PC-3 (cell line): ENCODE results near the gene C1orf159. TPM values are rescaled to one million over a fixed set of nuclear protein-coding genes. Genes with fewer than 3 reads are reported as not detected.

Source experiments
- ATAC-seq: fragments of 200-7000 bp; cut with Tn5 transposase; 2 replicates; pipeline ENCODE4 v1.9.1; 2020; ENCODE audit warnings: mild to moderate bottlenecking, moderate library complexity
- BruUV-seq: library from RNA; stranded (reverse); fragments of 400-500 nt; replicated peaks from 2 replicates; lab custom pipeline; 2021; lab: Mats Ljungman, UMichigan
- CTCF ChIA-PET: fragments of 300-600 bp; sonication (Branson Sonifier 250); formaldehyde crosslinking; loops from one replicate; lab custom pipeline; 2022; ENCODE audit warnings: antibody characterized with exemption; lab: Charles Lee
- POLR2A ChIA-PET: fragments of 300-600 bp; sonication (Branson Sonifier 250); formaldehyde crosslinking; loops from one replicate; lab custom pipeline; 2022; ENCODE audit warnings: antibody characterized with exemption; ENCODE audit not compliant: unreplicated experiment; lab: Charles Lee
- DNase-seq: peaks from one replicate; pipeline ENCODE4 v3.0.0-alpha.2; 2015
- H2AFZ ChIP-seq: fragments of 300-600 bp; sonication (generic); 2 replicates; pipeline ENCODE4 v1.6.0; 2016; ENCODE audit warnings: antibody characterized with exemption, low read length
- H3F3A ChIP-seq: fragments of 300-600 bp; sonication (generic); one replicate; pipeline ENCODE4 v1.6.0; 2017; ENCODE audit warnings: antibody characterized with exemption, low read length, control low read depth, mild to moderate bottlenecking; ENCODE audit not compliant: unreplicated experiment
- H3K27ac ChIP-seq: fragments of 300-600 bp; sonication (generic); 2 replicates; pipeline ENCODE4 v1.5.1; 2016; ENCODE audit warnings: mild to moderate bottlenecking, low read length
- H3K27me3 ChIP-seq: fragments of 300-600 bp; sonication (generic); 2 replicates; pipeline ENCODE4 v1.6.1; 2016; ENCODE audit warnings: low read length, mixed read lengths
- H3K36me3 ChIP-seq: fragments of 300-600 bp; sonication (generic); 2 replicates; pipeline ENCODE4 v1.6.1; 2016; ENCODE audit warnings: low read depth, mixed run types, low read length, mixed read lengths
- H3K4me1 ChIP-seq: fragments of 300-600 bp; sonication (generic); 2 replicates; pipeline ENCODE4 v1.5.1; 2016; ENCODE audit warnings: low read length; ENCODE audit not compliant: insufficient read depth
- H3K4me2 ChIP-seq: fragments of 300-600 bp; sonication (generic); 2 replicates; pipeline ENCODE4 v1.6.0; 2016; ENCODE audit warnings: low read length
- H3K4me3 ChIP-seq: fragments of 300-600 bp; sonication (generic); 2 replicates; pipeline ENCODE4 v1.5.1; 2016; ENCODE audit warnings: mild to moderate bottlenecking, low read length, mixed read lengths
- H3K79me2 ChIP-seq: fragments of 300-600 bp; sonication (generic); 2 replicates; pipeline ENCODE4 v1.6.1; 2017; ENCODE audit warnings: low read length, mixed read lengths
- H3K9ac ChIP-seq: fragments of 300-600 bp; sonication (generic); 2 replicates; pipeline ENCODE4 v1.6.0; 2016; ENCODE audit warnings: mild to moderate bottlenecking, low read length
- H3K9me2 ChIP-seq: fragments of 300-600 bp; sonication (generic); replicated peaks from 2 replicates; pipeline ENCODE4 v1.6.1; 2016; ENCODE audit warnings: mixed run types, low read length, mixed read lengths
- H3K9me3 ChIP-seq: fragments of 300-600 bp; sonication (generic); 2 replicates; pipeline ENCODE4 v1.6.1; 2016; ENCODE audit warnings: low read length, mixed read lengths
- H4K20me1 ChIP-seq: fragments of 300-600 bp; sonication (generic); 2 replicates; pipeline ENCODE4 v1.6.1; 2016; ENCODE audit warnings: low read length, mixed read lengths
- EZH2 ChIP-seq: fragments of 300-600 bp; sonication (generic); IDR thresholded peaks from one replicate; pipeline ENCODE4 v1.6.1; 2017; ENCODE audit warnings: antibody characterized with exemption, mild to moderate bottlenecking, low read length; ENCODE audit not compliant: unreplicated experiment
- EZH2phosphoT487 ChIP-seq: fragments of 300-600 bp; sonication (generic); IDR thresholded peaks from 2 replicates; pipeline ENCODE4 v1.6.1; 2018; ENCODE audit warnings: mild to moderate bottlenecking, antibody characterized with exemption, low read length, borderline replicate concordance
- intact Hi-C: fragments of 100-400 bp; cut with micrococcal nuclease; formaldehyde crosslinking; loops from 2 replicates; pipeline ENCODE4 v1.9.0; 2023
- total RNA-seq: library from RNA; depleted of rRNA; stranded (reverse); fragments of >200 nt; gene quantifications from 2 replicates; pipeline ENCODE4 v1.2.3, GENCODE V29; 2014
- TF ChIP-seq, protein P1 (sequence below): fragments of 300-600 bp; sonication (generic); conservative IDR thresholded peaks from 2 replicates; pipeline ENCODE4 v1.5.1; 2017; ENCODE audit warnings: antibody characterized with exemption, low read depth, mild to moderate bottlenecking, low read length

The C1orf159 gene
- total RNA-seq, 1 experiment from 2014 or later: 78.0 TPM

DNA sequence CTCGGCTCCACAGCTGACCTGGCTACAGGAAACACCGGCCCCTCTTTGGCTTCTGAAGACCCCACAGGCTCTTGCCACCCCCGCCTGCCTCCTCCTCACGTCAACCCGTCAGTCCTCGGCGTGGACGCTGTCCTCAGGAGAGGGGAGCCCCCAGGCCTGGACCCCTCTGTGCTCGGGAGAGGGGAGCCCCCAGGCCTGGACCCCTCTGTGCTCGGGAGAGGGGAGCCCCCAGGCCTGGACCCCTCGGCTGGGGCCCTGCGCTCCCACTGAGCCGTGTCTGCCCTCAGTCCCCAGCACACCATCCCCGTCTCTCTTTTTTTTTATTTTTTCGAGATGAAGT lies 26.0 kb upstream of the C1orf159 start:
- no peak overlapping the region for H3K27ac ChIP-seq
- no peak overlapping the region for H3K9ac ChIP-seq
- no peak overlapping the region for H3K4me2 ChIP-seq
- no peaks in the 10 kb centered on the region for H3K79me2 ChIP-seq
- no peaks in the 10 kb centered on the region for H4K20me1 ChIP-seq
- ChIA-PET CTCF (no interaction called here), POLR2A (no interaction called here)
- intact Hi-C loops: no loop called here
- H3K9me2 ChIP-seq: no peaks in the 10 kb centered on the region
- no peaks in the 10 kb centered on the region for H3F3A ChIP-seq
- no peaks in the 10 kb centered on the region for H3K36me3 ChIP-seq
- ATAC-seq (no peak), DNase-seq (no peak)
- H3K27me3 ChIP-seq: no peaks in the 10 kb centered on the region
- H2AFZ ChIP-seq: no peak overlapping the region
- BruUV-seq: no TSS peak
- no peak overlapping the region for H3K4me3 ChIP-seq
- peaks cover 8% of the 10 kb centered on the region; the same call in 1 of the 2 replicates for H3K4me1 ChIP-seq
- no peaks in the 10 kb centered on the region for H3K9me3 ChIP-seq
- TF ChIP-seq EZH2 (no peak), EZH2phosphoT487 (no peak)
- TF ChIP-seq, protein P1, sequence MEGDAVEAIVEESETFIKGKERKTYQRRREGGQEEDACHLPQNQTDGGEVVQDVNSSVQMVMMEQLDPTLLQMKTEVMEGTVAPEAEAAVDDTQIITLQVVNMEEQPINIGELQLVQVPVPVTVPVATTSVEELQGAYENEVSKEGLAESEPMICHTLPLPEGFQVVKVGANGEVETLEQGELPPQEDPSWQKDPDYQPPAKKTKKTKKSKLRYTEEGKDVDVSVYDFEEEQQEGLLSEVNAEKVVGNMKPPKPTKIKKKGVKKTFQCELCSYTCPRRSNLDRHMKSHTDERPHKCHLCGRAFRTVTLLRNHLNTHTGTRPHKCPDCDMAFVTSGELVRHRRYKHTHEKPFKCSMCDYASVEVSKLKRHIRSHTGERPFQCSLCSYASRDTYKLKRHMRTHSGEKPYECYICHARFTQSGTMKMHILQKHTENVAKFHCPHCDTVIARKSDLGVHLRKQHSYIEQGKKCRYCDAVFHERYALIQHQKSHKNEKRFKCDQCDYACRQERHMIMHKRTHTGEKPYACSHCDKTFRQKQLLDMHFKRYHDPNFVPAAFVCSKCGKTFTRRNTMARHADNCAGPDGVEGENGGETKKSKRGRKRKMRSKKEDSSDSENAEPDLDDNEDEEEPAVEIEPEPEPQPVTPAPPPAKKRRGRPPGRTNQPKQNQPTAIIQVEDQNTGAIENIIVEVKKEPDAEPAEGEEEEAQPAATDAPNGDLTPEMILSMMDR: no peak

DNA sequence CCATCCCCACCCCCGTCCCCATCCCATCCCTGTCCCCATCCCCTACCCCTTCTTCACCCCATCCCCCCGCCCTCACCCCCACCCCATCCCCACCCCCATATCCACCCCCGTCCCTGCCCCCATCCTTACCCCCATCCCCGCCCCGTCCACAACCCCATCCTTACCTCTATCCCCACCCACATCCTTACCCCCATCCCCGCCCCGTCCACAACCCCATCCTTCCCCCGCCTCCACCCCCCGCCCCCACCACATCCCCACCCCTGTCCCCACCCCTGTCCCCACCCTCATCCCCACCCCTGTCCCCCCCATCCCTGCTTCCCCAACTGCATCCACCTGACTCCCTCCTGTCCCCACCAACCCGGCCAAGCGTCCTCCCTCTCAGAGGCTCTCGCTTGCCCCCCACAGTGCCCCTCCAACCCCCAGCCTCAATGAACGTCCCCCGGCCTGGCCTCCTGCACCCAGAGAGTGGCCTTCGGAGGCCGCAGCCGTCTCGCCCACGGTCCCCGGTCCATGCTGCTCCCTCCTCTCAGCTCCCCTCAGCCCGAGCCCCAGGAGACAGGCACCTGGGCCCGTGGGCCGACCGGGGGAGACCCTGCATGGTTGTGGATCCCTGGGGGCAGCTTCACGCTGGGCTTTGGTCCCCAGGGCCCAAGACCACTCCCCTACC lies 25.5 kb upstream of the C1orf159 start:
- peaks cover 13% of the 10 kb centered on the region; the same call in 1 of the 2 replicates for H3K4me1 ChIP-seq
- H3K36me3 ChIP-seq: no peaks in the 10 kb centered on the region
- no peak overlapping the region for H3K4me2 ChIP-seq
- H3F3A ChIP-seq: no peaks in the 10 kb centered on the region
- no peaks in the 10 kb centered on the region for H4K20me1 ChIP-seq
- H3K79me2 ChIP-seq: no peaks in the 10 kb centered on the region
- H3K27ac ChIP-seq: no peak overlapping the region
- H3K9me2 ChIP-seq: no peaks in the 10 kb centered on the region
- no peak overlapping the region for H2AFZ ChIP-seq
- no peak overlapping the region for H3K9ac ChIP-seq
- TF ChIP-seq EZH2phosphoT487 (no peak), EZH2 (no peak)
- TF ChIP-seq, protein P1: no peak
- CTCF ChIA-PET: no interaction called here
- intact Hi-C loops: no loop called here
- H3K9me3 ChIP-seq: no peaks in the 10 kb centered on the region
- POLR2A ChIA-PET: no interaction called here
- BruUV-seq: no TSS peak
- H3K27me3 ChIP-seq: no peaks in the 10 kb centered on the region
- H3K4me3 ChIP-seq: no peak overlapping the region
- ATAC-seq: no peak
- no peak for DNase-seq

DNA sequence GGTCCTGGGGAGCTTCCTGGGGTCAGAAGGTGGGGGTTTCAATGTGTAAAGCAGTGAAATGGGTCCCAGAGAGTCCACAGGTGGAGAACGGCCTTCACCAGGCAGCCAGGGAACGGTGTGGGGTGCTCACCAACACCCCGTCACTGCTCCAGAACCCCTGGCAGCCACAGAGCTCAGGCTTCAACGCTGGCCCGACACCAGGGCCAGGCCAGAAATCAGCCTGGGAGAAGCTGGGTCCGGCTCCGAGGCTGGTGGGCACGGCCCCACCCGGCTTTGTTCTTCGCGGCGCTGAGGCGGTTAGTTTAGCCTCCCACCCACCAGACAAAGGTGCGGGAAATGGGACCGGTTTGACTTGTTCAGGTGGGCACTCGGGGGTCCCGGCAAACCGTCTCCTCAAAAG lies 24.8 kb upstream of the C1orf159 start:
- BruUV-seq: no TSS peak
- ATAC-seq: no peak
- Histone ChIP-seq H3K4me2 (no peak overlapping the region), H3K79me2 (no peaks in the 10 kb centered on the region), H4K20me1 (no peaks in the 10 kb centered on the region), H2AFZ (no peak overlapping the region), H3K4me1 (peaks cover 13% of the 10 kb centered on the region; the same call in 1 of the 2 replicates), H3K9ac (no peak overlapping the region), H3K27me3 (no peaks in the 10 kb centered on the region), H3K4me3 (no peak overlapping the region), H3K9me3 (no peaks in the 10 kb centered on the region), H3K27ac (no peak overlapping the region), H3F3A (no peaks in the 10 kb centered on the region), H3K36me3 (no peaks in the 10 kb centered on the region), H3K9me2 (no peaks in the 10 kb centered on the region)
- CTCF ChIA-PET: no interaction called here
- POLR2A ChIA-PET: no interaction called here
- TF ChIP-seq EZH2: no peak
- TF ChIP-seq, protein P1: no peak
- no peak for TF ChIP-seq EZH2phosphoT487
- intact Hi-C loops: no loop called here
- DNase-seq: no peak
